Measurements from ENCODE around the gene EXOSC3. TPM values are rescaled to one million over a fixed set of nuclear protein-coding genes. Genes with fewer than 3 reads are reported as not detected.

EXOSC3 gene
- total RNA-seq, 1 experiment from 2014 or later = 81.0 TPM

DNA sequence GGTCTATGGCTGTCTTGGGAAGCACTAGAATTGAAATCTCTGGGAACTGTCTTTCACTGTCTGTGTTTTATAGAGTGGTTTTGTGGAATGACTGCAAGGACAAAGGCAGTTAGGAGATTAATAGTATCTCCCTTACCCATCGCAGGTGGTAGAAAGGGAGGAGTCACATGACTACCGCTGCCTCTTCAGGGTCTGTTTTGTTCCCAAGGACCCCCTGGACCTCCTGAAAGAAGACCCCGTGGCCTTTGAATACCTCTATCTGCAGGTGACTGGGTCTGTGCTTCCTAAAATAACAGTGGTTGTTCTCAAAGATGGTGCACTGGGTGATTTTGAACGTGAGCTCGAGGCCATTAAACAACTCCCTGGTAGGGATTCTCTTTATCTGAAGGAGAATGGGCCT is 54.0 kb downstream of the EXOSC3 start:
- Histone ChIP-seq H2BK5ac (ENCODE audit: insufficient read length, low read length) (no peak overlapping the region), H3K27me3 (ENCODE audit: insufficient read depth, low read length) (no peaks in the 10 kb centered on the region), H3K4me1 (ENCODE audit: insufficient read depth, low read length) (no peaks in the 10 kb centered on the region), H2AK5ac (ENCODE audit: insufficient read length, low read length) (no peak overlapping the region), H3K23me2 (ENCODE audit: insufficient read length, low read depth, low read length, poor library complexity, severe bottlenecking) (no peaks in the 10 kb centered on the region), H2BK120ac (ENCODE audit: low read depth, low read length, poor library complexity, severe bottlenecking) (no peak overlapping the region), H3T11ph (ENCODE audit: low read length) (no peak overlapping the region), H4K91ac (ENCODE audit: insufficient read length, low read depth, low read length) (no peak overlapping the region), H3K79me1 (ENCODE audit: insufficient read depth, low read depth, low read length, poor library complexity, severe bottlenecking) (no peaks in the 10 kb centered on the region), H2BK15ac (ENCODE audit: low read depth, low read length) (no peak overlapping the region), H3K23ac (ENCODE audit: insufficient read length, low read depth, low read length) (no peak overlapping the region), H3K9me3 (ENCODE audit: control insufficient read depth, low read depth, low read length) (no peaks in the 10 kb centered on the region), H3K14ac (ENCODE audit: insufficient read depth, low read length) (no peak overlapping the region), H4K20me1 (ENCODE audit: control insufficient read depth, insufficient read depth, insufficient read length) (no peaks in the 10 kb centered on the region), H4K5ac (ENCODE audit: insufficient read length, low read depth, low read length) (no peak overlapping the region), H4K8ac (replicated peaks; ENCODE audit: insufficient read length, low read depth, low read length) (no peak overlapping the region), H3K56ac (ENCODE audit: insufficient read length, low read depth, low read length) (no peak overlapping the region), H3K18ac (ENCODE audit: insufficient read length, low read depth, low read length) (no peak overlapping the region), H3K4ac (ENCODE audit: low read depth, low read length) (no peak overlapping the region), H3K9ac (ENCODE audit: extremely low read depth, insufficient read length, low read length) (no peak overlapping the region), H2BK12ac (ENCODE audit: insufficient read length, low read depth, low read length) (no peak overlapping the region), H2AFZ (ENCODE audit: low read length) (no peak overlapping the region), H3K79me2 (ENCODE audit: insufficient read depth, low read length) (no peaks in the 10 kb centered on the region), H2BK20ac (ENCODE audit: low read depth, low read length, poor library complexity, severe bottlenecking) (no peak overlapping the region), H3K27ac (ENCODE audit: insufficient read length, low read depth, low read length) (no peak overlapping the region), H3K4me2 (ENCODE audit: insufficient read depth, insufficient read length, low read length) (no peak overlapping the region)
- TF ChIP-seq CTCF (conservative IDR thresholded peaks at IDR 0.05) = no peak
- Mint-ChIP-seq H3K27me3 (ENCODE audit: low read depth) (peaks cover 15% of the 10 kb centered on the region), H3K36me3 (ENCODE audit: insufficient read depth in 1 of 3, low read depth in 3 of 3) (no peaks in the 10 kb centered on the region), H3K9me3 (no peaks in the 10 kb centered on the region), H3K4me1 (peaks cover 18 to 20% of the 10 kb centered on the region in 2 experiments), H3K27ac (peak overlapping the region in 1 of 3 experiments; percentile 51; a peak in 2 of 7 replicates), H3K4me3 (no peak overlapping the region)
- DNase-seq = no peak
- WGBS (ENCODE audit: extremely low coverage, insufficient read length, low lambda C conversion rate) = no CpG with 5 or more reads among the region's 5 CpGs
